Esophagus squamous epithelium (tissue), 4 donors: ENCODE data around the gene CHST11.

ENCODE experiments used
- POLR2A ChIP-seq, 4 donors: fragments of 450-650 bp; IDR thresholded peaks; one replicate each; pipeline ENCODE4 v1.6.1; 2017; ENCODE audit warnings: antibody characterized with exemption in 4 of 4, mild to moderate bottlenecking in 4 of 4, moderate library complexity in 3 of 4
- TF ChIP-seq, protein P1 (sequence below), 6 experiments: fragments of 450-650 bp in 4 of 6; fragments of 200-600 bp in 2 of 6; sonication (generic) in 2 of 6; IDR thresholded peaks; one replicate each; pipeline ENCODE4 v1.5.1; 2016 to 2019; ENCODE audit warnings: antibody characterized with exemption in 6 of 6, mild to moderate bottlenecking in 4 of 6, moderate library complexity in 4 of 6

DNA sequence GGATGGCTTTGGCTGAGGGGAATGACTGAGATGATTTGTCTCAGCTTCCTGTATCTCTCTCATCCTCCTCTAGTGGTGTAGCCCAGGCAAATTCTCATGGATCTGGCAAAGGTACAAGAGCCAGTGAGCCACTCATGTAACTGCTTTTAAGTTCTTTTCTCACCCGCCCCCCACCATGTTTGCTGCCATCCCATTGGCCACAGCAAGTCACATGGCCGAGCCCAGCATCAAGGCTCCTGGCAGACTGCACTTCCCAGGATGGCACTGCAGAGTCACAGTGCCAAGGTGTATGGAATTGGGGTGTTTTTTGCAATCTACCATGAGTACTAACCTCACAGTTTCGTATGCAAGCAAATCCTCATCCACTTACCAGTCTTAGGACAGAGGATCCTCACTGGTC lies 50.9 kb downstream of the CHST11 start:
- TF ChIP-seq POLR2A (IDR thresholded peaks at IDR 0.05) = no peak
- TF ChIP-seq, protein P1, sequence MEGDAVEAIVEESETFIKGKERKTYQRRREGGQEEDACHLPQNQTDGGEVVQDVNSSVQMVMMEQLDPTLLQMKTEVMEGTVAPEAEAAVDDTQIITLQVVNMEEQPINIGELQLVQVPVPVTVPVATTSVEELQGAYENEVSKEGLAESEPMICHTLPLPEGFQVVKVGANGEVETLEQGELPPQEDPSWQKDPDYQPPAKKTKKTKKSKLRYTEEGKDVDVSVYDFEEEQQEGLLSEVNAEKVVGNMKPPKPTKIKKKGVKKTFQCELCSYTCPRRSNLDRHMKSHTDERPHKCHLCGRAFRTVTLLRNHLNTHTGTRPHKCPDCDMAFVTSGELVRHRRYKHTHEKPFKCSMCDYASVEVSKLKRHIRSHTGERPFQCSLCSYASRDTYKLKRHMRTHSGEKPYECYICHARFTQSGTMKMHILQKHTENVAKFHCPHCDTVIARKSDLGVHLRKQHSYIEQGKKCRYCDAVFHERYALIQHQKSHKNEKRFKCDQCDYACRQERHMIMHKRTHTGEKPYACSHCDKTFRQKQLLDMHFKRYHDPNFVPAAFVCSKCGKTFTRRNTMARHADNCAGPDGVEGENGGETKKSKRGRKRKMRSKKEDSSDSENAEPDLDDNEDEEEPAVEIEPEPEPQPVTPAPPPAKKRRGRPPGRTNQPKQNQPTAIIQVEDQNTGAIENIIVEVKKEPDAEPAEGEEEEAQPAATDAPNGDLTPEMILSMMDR (IDR thresholded peaks at IDR 0.05) = no peak
